ENCODE data around the gene PTPRG.

DNA sequence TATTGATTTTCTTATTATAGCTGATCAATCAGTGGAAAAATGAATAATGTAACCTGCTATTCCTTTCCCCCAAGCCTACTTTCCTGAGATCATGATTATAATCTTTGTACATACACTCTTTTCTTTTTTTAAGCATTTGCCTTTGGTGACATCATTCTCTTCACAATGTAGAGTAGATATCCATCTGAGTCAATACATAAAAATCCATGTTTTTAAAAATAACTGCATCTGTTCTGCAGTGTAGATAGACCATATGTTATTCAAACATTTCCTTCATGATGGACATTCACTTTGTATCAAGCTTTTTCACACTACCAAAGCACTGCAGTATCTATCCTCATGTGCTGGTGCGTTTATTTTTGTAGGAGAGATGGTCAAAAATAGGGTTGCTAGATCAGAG is 211.1 kb downstream of the PTPRG start:
- no peak for TF ChIP-seq POLR2AphosphoS5 (IDR thresholded peaks at IDR 0.05; ENCODE audit: low read depth, low read length)
- TF ChIP-seq TAF1 (IDR thresholded peaks at IDR 0.05; ENCODE audit: borderline replicate concordance, insufficient read depth, low read length), result no peak
- no peak for TF ChIP-seq SIN3A (IDR thresholded peaks at IDR 0.05; ENCODE audit: borderline replicate concordance, insufficient read depth, low read length)
- TF ChIP-seq, protein P1, sequence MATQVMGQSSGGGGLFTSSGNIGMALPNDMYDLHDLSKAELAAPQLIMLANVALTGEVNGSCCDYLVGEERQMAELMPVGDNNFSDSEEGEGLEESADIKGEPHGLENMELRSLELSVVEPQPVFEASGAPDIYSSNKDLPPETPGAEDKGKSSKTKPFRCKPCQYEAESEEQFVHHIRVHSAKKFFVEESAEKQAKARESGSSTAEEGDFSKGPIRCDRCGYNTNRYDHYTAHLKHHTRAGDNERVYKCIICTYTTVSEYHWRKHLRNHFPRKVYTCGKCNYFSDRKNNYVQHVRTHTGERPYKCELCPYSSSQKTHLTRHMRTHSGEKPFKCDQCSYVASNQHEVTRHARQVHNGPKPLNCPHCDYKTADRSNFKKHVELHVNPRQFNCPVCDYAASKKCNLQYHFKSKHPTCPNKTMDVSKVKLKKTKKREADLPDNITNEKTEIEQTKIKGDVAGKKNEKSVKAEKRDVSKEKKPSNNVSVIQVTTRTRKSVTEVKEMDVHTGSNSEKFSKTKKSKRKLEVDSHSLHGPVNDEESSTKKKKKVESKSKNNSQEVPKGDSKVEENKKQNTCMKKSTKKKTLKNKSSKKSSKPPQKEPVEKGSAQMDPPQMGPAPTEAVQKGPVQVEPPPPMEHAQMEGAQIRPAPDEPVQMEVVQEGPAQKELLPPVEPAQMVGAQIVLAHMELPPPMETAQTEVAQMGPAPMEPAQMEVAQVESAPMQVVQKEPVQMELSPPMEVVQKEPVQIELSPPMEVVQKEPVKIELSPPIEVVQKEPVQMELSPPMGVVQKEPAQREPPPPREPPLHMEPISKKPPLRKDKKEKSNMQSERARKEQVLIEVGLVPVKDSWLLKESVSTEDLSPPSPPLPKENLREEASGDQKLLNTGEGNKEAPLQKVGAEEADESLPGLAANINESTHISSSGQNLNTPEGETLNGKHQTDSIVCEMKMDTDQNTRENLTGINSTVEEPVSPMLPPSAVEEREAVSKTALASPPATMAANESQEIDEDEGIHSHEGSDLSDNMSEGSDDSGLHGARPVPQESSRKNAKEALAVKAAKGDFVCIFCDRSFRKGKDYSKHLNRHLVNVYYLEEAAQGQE (IDR thresholded peaks at IDR 0.05; ENCODE audit: insufficient read depth in 1 of 2, low read depth in 2 of 2, low read length in 2 of 2), result no peak

All from PFSK-1 (cell line).